HG03039 (cell line): Measurements from ENCODE around the gene LIPF.
"Not testable (repeated sequence)": the region's sequence is repeated elsewhere in the genome, so short reads cannot be mapped to it uniquely, and the experiment has no call there.

Experiments
- ATAC-seq: cut with Tn5 transposase; IDR thresholded peaks from one replicate; pipeline ENCODE4 v1.9.1; 2021; ENCODE audit warnings: mild to moderate bottlenecking, moderate library complexity; ENCODE audit not compliant: unreplicated experiment

The LIPF gene, protein sequence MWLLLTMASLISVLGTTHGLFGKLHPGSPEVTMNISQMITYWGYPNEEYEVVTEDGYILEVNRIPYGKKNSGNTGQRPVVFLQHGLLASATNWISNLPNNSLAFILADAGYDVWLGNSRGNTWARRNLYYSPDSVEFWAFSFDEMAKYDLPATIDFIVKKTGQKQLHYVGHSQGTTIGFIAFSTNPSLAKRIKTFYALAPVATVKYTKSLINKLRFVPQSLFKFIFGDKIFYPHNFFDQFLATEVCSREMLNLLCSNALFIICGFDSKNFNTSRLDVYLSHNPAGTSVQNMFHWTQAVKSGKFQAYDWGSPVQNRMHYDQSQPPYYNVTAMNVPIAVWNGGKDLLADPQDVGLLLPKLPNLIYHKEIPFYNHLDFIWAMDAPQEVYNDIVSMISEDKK

DNA sequence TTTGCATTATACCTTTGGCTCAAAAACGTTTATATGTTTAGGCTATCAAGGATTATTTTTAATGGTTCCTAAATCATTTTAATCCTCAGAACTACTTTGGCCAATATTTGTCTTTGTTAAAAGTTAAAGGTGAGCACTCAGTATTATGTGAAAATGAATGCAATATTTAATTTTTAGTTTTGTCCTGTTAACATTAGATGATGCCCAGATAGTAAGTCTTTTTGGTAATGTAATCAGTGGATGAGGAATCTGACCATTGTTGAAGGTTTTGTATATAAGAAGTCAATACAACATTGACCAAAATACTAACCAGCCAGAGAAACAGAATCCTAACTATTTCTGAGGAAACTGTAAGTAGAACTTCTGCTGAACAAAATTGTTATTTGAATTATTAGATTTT lies at the start of gene LIPF:
Gene LIPF, plus strand, starts transcription at position 301 of the 400 bp plus-strand sequence. CDS start 2,856 bp downstream, outside the sequence.
- ATAC-seq, result no peak

DNA sequence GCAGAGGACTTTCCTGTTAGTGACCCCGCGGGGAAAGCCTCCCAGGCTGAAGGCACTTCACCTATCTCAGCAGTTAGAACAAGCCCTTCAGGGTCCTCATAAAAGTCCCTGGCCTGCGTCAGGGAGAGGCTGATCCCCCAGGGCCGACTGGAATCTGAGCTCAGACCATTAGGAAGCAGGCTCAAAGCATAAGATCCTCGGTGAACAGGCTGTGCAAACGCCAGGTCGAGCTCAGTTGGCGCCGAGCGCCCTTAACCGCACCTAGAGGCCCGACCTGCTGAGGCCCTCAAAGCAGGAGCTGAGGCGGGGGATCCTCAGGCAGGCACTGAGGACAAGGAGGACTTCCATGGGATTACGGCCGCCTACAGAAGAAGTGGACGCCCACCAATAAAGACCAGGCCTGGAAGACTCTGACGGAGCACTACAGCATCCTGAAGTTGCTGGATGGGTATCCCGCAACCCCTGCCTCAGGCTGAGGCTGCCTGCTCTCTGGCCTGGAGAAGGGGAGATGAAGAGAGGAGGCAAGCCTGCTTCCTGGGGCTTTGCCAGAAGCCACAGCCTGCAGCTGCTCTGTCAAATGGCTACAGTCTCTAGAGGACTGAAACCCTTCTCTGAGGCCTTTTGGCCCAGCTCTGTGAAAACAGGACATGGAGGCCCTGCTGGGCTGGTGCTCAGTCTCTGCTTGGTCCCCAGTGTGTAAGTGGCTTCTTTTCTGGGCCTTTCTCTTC lies 47.8 kb upstream of the LIPF start:
- no peak for ATAC-seq

DNA sequence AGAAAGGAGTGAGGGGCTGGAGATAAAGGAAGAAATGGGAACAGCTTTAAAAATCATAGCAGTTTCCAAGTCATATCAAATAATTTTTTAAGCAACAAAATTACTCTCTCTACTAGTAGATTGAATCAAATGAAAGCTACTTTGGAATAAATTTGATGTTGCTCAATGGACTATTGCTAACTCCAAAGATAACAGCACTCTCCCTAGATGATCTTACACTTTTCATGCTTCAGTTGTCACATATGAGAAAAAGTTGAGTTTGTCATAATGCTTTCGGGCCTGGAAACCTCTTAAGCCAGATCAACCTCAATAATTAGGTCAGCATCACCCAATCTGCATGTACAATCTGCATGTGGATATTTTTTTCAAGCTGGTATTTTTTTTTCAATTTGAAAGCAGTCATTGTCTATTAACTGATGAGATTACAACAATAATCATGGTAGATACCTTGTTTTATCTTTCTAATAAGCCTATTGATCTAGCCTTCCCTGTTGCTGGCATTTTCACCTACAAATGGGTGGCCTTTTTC lies 46.4 kb upstream of the LIPF start:
- ATAC-seq, result no peak

DNA sequence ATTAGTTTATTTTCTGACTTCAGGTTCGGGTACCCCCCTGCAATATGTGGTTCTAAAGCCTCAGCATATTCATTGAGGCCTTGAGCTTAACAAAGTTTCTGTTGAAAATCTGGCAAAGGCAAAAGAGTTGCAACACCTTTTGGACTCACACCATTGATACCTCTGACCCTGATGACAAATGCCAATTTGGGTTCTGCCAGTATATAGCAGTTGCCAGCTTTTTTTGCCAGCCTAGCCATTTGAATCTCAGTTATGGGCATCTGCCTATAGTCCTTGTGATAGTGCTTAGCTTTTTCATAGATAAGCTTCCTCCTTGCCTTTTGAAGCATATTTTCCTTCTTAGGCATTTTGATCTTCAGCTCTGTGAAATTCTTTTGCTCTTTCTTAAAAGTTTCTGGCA lies 45.7 kb upstream of the LIPF start:
- no peak for ATAC-seq

DNA sequence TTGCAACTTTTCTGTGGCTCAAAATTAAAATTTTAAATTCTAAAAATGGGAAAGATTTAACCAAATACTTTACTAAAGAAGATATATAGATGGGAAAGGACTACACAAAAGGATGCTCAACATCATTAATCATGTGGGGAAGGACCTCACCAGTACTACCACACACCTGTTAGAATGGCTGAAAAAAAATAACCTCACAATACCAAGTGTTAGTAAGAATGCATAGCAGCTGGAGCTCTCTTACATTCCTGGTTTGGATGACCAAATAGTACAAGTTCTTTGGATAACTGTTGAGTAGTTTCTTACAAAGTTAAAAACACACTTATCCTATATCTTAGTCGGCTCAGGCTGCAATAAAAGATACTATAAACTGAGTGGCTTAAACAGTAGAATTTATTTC lies 43.8 kb upstream of the LIPF start:
- no peak for ATAC-seq

DNA sequence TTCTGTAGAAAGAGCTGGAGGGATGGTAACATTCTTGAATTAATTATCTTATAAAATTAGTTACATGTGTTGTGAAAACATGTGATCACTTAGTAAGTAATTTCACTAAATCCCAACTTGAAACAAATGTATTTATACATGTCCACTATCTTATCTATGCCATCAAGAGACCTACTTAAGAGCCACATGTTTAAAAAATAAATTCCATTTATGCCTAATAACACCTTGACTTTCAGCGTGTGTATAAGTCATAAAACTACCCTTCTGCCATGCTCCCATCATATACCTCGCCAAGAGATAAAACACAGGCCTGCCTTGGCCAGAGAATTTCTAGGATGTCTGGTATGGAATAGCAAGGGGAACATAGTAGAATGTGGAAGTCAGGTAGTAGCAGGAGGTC lies 40.4 kb upstream of the LIPF start:
- no peak for ATAC-seq

DNA sequence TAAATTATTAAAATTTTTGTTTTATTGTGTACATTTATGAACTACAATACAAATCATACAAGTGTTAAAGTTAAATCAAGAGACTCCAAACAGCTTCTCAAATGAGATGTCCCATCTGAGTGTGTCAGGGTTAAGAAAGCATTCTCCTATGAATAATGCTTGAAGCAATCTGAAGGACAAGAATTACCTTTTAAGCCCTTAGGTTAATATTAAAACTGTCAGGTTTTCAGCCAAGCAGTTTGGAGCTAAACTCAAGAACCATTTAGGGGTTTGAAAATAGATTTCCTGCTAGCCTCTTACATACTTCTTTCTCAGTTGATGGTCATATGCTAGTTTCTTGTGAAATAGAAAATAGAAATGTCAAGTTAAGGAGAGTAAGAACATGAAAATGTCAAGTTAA lies 39.4 kb upstream of the LIPF start:
- no peak for ATAC-seq

DNA sequence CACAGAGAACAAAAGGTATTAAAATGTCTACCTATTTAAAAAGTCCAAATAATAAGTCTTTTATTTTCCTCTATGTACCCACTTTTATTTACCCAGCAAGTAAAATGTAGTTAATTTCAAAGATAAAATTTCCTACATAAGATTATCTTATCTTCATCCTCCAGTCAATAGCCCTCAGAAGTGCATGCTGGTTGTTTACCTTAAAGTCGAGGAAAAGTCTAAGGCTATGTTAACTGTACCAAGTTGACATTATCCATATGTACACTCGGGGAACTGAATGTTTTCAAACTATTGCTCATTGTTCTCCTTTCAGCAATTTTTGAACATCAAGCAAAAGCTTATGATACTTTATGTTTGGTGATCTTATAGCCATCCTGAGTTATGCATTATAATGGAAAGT lies 24.1 kb upstream of the LIPF start:
- no peak for ATAC-seq

DNA sequence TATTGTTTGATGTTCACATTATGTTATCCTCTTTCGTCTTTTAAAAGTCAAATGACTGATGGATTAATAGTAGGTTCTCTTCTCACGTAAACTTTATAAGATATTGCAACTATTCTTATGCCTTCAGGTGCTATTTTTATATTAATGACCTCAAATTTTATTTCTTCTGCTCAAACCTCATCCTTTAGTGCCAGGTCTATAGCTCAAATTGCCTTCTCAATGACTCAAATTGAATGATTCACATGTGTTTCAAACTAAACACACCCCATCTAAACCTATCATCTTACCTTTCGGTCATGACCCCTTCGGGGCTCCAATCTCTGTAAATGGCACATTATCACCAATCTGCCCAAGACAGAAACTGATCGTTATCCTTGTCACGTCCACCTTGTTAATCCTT lies 22.0 kb upstream of the LIPF start:
- ATAC-seq, result no peak

DNA sequence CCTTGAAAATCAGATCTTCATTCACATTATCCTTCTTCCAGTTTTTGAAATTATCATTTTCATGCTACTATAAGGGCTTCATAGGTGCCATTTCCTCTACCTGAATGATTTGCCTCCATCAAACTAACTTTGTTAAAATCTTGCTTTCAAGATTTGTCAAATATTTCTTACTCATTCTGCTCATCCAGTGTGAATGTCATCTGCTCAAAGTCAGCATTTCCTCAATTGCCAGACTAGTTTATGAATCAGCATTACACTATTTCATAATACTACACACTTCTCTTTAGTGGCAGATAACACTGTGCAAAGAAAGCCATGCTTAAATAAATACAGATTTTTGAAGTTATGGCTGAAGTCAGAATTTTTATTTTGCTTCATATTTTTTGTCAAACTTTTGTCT lies 21.3 kb upstream of the LIPF start:
- ATAC-seq, result no peak

DNA sequence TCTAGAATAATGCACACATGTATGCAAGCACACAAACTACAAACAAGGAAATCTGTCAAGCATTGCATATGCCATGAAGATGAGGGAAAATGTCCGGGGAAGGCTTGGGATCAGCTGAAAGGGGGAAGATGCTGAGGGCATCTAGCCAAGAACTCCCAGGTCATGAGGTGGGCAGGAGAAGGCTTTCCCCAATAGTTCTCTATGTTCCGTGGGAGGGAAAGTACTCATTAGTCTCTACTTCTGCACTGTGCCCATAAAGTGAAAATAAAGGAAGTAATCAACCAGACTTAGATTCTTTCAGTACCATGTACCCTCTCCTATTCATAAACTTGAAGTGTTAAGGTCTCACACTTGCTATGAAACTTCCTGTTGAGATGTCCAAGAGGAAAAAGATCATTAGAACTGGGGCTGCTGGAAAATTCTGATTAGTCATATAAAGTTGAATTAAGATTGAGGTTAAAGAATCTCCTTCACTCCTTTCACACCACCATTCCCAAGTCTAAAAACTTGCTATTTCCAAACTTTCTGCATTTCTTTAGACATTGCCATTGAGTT lies 17.1 kb upstream of the LIPF start:
- ATAC-seq, result no peak

DNA sequence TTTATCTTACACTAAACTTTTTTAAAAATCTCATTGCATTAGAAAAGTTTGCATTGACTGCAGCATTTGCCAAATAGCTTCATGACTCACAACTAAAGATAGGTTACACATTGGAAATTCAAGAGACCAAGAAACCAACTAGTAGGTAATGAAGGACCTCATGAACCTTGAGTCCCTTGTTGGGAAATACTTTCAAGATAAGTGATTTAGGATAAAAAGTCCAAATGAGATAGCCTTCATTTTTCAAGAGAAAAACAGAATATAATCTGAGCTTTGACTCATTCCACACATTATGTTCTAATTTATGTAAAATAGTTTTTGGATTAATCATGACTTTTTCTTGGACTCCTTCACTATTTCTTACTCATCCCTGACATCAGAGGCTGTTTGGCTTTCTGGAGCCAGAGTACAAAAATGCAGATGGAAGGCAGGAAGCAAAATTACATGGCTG lies 13.1 kb upstream of the LIPF start:
- ATAC-seq, result no peak

DNA sequence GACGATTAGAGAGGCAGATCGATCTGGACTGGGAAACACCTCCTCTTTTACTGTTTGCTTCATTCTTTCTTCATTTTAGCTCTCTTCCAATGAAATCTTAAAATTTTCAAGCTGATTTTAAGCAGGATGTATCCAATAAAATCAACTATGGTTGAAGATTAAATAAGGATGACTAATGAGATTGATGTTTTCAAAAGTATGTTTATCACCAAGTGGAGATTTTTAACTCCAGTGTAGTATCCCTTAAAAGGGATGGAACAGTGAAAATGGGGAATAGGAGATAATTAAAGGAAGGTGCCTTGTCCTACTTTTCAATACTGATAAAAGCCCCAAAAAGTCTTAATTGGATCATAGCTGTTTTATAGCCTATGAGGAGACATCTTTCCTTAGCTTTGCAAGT lies 11.6 kb upstream of the LIPF start:
- no peak for ATAC-seq

DNA sequence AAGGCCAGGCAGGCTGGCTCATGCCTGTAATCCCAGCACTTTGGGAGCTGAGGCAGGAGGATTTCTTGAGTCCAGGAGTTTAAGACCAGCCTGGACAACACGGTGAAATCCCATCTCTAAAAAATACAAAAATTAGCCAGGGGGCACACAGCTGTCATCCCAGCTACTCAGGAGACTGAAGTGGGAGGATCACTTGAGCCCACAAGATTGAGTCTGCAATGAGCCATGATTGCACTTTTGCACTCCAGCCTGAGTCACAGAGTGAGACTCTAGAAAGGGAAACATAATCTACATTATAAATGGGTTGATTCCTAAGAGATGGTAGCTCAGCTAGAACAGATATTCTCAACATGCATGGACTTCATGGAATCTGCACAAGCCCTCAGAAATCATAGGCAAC lies 6.3 kb upstream of the LIPF start:
- ATAC-seq, result no peak

DNA sequence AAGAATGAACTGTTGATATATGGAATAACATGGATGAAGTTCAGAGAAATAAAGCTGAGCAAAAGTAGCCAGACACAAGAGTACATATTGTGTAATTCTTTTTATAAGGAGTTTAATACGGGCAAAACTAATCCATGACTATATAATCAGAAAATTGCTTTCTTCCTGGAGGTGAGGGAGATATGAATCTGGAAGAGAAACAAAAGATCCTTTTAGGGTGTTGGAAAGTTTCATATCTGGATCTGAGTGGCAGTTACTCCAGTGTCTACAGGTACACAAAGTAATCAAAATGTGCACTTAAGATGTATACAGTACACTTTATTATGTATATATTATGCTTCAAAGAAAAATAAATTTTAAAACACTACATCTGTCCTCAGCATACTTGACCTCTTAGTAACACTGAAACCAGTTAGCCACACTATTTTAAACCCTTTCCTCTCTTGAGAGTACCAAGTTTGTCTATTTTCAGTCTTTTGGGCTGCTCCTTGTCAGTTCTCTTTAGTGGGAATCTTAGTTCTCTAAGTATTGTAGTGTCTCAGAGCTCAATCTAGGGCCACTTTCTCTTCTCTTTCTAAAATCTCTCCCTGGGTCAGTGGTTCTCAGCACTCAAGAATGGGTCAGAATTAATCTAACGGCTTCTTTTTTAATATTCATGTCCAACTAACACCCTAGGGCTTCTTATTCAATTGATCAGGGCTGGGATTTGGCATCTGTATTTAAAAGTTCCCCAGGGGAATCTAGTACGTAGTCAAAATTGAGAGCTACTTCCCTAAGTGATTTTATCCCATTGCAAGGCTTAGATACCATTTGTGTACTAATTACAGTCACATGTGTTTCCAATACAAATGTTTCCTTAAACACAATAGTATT lies 4.3 kb upstream of the LIPF start:
- no peak for ATAC-seq

DNA sequence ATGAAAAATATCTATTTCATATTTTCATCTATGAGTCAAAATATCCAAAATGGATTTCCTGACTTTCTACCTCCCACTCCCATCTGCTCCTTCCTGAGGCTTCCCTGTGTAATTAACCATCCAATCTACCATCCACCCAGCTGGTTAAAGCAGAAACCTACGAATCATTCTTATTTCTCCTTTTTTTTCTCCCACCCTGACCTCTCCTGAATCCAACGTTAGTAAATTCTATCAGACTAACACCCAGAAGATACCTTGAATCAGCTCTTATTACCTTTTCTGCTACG lies 3.7 kb upstream of the LIPF start:
- ATAC-seq, result no peak

DNA sequence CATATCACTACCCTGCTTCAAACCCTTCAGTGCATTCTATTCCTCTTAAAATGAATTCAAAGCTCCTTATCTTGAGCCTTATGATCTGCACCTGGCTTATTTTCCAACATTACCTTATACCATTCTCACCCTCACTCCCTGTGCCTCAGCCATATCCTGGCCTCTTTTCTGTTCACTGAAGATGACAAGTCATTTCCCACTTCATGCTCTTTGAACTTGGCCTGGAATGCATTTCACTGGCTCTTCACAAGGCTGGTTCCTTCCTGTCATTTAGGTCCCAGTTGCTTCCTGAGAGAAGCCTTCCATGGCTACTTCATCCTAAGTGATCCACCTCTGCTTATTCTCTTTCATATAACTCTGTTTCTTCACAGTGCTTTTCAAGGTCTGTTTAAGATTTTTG lies 3.2 kb upstream of the LIPF start:
- no peak for ATAC-seq

DNA sequence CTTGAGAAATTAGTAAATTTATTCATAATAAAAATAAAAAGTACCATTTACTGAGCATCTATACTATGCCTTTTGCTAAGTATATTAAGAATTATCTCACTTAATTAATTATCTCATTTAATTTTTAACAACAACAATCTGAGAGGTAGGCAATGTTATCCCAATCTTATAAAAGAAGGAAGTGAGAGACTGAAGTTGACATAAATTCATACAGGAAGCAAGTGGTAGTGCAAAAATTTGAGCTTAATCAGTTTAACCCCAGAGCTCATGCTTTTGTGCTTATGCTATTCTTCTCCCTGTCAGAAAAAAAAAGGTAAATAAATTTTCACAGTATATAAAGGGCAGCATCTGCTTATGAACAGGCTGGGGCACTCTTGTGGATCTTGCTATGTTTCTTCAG lies 2.7 kb upstream of the LIPF start:
- no peak for ATAC-seq

DNA sequence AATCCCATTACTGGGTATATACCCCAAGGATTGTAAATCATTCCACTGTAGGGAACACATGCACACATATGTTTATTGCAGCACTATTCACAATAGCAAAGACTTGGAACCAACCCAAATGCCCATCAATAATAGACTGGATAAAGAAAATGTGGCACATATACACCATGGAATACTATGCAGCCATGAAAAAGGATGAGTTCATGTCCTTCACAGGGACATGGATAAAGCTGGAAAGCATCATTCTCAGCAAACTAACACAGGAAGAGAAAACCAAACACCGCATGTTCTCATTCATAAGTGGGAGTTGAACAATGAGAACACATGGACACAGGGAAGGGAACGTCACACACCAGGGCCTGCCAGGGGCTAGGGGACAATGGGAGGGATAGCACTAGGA lies 1.1 kb upstream of the LIPF start:
- ATAC-seq, result not testable (repeated sequence)

DNA sequence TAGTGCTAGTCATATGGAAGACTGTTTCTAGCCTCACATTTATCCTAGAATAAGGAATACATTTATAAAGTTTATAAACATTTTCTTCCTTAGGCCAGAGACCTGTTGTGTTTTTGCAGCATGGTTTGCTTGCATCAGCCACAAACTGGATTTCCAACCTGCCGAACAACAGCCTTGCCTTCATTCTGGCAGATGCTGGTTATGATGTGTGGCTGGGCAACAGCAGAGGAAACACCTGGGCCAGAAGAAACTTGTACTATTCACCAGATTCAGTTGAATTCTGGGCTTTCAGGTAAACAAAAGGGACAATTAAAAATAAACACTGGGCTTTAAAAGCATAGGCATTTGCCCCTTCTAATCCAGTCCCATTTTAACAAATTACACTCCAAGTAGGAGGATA lies 4.2 kb downstream of the LIPF start:
- ATAC-seq, result no peak

DNA sequence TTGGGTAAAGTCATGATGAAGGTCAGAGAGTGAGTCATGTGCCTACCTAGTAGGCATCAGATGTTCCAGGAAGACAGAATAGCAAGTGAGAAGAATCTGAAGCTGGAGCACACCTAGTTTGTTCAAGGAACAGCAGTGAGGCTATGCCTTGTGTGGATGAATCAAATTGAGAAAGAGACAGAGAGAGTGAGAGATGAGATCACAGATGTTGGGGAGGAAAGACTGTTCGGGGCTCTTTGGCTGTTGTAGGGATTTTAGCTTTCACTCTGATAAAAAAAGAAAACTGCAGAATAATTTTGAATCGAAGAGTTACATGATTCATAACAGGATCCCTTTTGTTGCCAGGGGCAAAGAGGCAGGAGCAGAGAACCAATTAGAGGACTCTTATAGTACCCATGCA lies 6.3 kb downstream of the LIPF start:
- ATAC-seq, result no peak
